ENCODE data around the gene ZNF606. TPM values are rescaled to one million over a fixed set of nuclear protein-coding genes. Genes with fewer than 3 reads are reported as not detected.

The ZNF606 gene
- total and polyA plus RNA-seq, 2 experiments from 2014 or later, result 13.6 to 55.6 TPM

DNA sequence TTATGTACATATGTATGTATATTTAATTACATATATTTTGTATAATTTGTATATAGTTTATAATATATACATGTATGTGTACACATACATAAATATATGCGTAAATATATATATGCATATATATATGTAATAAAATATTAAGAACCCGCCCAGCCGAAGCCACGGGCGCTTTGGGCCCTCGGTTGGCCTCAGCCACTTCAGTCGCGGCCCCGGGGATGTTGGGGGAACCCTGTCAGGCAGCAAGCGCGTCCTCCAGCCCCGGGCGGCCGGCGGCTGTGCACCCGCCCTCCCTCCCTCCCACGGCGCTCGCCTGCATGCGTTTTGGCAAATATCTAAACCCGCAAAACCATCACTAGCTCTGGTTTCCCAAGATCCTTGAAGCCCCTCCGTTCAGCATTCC lies 7.9 kb upstream of the ZNF606 start:
- Histone ChIP-seq H4K20me1 (replicated peaks; ENCODE audit: insufficient read depth) (no peaks in the 10 kb centered on the region; the same call in 1 of the 2 replicates), H3K27me3 (ENCODE audit: insufficient read depth) (no peaks in the 10 kb centered on the region), H3K4me3 (no peak overlapping the region), H3K4me2 (no peak overlapping the region), H3K79me2 (replicated peaks; ENCODE audit: insufficient read depth) (peaks cover 6% of the 10 kb centered on the region; the same call in 1 of the 2 replicates), H2AFZ (no peak overlapping the region), H3K9me2 (ENCODE audit: insufficient read depth) (peaks cover 3% of the 10 kb centered on the region; the same call in 1 of the 2 replicates), H3K27ac (ENCODE audit: low read depth) (no peak overlapping the region), H3K36me3 (ENCODE audit: insufficient read depth) (peaks cover 8% of the 10 kb centered on the region), H3K4me1 (ENCODE audit: insufficient read depth) (no peaks in the 10 kb centered on the region), H3F3A (replicated peaks; ENCODE audit: low read depth) (peaks cover 12% of the 10 kb centered on the region; the same call in 1 of the 2 replicates)
- Mint-ChIP-seq H3K9me3 (peaks cover 85% of the 10 kb centered on the region), H3K27me3 (ENCODE audit: insufficient read depth, low read depth, poor library complexity) (peaks cover 15% of the 10 kb centered on the region), H3K36me3 (ENCODE audit: low read depth) (peaks cover 73% of the 10 kb centered on the region), H3K4me1 (no peaks in the 10 kb centered on the region; the same call in 2 of the 3 replicates), H3K4me3 (no peak overlapping the region), H3K27ac (no peak overlapping the region)
- ATAC-seq, result no peak
- DNase-seq (ENCODE audit: low spot score), result no peak
- TF ChIP-seq NANOG (IDR thresholded peaks at IDR 0.05; ENCODE audit: borderline replicate concordance), result no peak
- TF ChIP-seq, protein P1, sequence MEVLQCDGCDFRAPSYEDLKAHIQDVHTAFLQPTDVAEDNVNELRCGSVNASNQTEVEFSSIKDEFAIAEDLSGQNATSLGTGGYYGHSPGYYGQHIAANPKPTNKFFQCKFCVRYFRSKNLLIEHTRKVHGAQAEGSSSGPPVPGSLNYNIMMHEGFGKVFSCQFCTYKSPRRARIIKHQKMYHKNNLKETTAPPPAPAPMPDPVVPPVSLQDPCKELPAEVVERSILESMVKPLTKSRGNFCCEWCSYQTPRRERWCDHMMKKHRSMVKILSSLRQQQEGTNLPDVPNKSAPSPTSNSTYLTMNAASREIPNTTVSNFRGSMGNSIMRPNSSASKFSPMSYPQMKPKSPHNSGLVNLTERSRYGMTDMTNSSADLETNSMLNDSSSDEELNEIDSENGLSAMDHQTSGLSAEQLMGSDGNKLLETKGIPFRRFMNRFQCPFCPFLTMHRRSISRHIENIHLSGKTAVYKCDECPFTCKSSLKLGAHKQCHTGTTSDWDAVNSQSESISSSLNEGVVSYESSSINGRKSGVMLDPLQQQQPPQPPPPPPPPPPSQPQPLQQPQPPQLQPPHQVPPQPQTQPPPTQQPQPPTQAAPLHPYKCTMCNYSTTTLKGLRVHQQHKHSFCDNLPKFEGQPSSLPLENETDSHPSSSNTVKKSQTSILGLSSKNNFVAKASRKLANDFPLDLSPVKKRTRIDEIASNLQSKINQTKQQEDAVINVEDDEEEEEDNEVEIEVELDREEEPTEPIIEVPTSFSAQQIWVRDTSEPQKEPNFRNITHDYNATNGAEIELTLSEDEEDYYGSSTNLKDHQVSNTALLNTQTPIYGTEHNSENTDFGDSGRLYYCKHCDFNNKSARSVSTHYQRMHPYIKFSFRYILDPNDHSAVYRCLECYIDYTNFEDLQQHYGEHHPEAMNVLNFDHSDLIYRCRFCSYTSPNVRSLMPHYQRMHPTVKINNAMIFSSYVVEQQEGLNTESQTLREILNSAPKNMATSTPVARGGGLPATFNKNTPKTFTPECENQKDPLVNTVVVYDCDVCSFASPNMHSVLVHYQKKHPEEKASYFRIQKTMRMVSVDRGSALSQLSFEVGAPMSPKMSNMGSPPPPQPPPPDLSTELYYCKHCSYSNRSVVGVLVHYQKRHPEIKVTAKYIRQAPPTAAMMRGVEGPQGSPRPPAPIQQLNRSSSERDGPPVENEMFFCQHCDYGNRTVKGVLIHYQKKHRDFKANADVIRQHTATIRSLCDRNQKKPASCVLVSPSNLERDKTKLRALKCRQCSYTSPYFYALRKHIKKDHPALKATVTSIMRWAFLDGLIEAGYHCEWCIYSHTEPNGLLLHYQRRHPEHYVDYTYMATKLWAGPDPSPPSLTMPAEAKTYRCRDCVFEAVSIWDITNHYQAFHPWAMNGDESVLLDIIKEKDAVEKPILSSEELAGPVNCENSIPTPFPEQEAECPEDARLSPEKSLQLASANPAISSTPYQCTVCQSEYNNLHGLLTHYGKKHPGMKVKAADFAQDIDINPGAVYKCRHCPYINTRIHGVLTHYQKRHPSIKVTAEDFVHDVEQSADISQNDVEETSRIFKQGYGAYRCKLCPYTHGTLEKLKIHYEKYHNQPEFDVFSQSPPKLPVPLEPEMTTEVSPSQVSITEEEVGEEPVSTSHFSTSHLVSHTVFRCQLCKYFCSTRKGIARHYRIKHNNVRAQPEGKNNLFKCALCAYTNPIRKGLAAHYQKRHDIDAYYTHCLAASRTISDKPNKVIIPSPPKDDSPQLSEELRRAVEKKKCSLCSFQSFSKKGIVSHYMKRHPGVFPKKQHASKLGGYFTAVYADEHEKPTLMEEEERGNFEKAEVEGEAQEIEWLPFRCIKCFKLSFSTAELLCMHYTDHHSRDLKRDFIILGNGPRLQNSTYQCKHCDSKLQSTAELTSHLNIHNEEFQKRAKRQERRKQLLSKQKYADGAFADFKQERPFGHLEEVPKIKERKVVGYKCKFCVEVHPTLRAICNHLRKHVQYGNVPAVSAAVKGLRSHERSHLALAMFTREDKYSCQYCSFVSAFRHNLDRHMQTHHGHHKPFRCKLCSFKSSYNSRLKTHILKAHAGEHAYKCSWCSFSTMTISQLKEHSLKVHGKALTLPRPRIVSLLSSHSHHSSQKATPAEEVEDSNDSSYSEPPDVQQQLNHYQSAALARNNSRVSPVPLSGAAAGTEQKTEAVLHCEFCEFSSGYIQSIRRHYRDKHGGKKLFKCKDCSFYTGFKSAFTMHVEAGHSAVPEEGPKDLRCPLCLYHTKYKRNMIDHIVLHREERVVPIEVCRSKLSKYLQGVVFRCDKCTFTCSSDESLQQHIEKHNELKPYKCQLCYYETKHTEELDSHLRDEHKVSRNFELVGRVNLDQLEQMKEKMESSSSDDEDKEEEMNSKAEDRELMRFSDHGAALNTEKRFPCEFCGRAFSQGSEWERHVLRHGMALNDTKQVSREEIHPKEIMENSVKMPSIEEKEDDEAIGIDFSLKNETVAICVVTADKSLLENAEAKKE (CRISPR knock-in tag; IDR thresholded peaks at IDR 0.05), result no peak
- no peak for TF ChIP-seq ZNF331 (CRISPR knock-in tag; IDR thresholded peaks at IDR 0.05; ENCODE audit: low read depth)
- no peak for TF ChIP-seq ZNF114 (CRISPR knock-in tag; IDR thresholded peaks at IDR 0.05)
- TF ChIP-seq CREB1 (CRISPR knock-in tag; IDR thresholded peaks at IDR 0.05; ENCODE audit: low read depth), result no peak
- TF ChIP-seq, protein P2, sequence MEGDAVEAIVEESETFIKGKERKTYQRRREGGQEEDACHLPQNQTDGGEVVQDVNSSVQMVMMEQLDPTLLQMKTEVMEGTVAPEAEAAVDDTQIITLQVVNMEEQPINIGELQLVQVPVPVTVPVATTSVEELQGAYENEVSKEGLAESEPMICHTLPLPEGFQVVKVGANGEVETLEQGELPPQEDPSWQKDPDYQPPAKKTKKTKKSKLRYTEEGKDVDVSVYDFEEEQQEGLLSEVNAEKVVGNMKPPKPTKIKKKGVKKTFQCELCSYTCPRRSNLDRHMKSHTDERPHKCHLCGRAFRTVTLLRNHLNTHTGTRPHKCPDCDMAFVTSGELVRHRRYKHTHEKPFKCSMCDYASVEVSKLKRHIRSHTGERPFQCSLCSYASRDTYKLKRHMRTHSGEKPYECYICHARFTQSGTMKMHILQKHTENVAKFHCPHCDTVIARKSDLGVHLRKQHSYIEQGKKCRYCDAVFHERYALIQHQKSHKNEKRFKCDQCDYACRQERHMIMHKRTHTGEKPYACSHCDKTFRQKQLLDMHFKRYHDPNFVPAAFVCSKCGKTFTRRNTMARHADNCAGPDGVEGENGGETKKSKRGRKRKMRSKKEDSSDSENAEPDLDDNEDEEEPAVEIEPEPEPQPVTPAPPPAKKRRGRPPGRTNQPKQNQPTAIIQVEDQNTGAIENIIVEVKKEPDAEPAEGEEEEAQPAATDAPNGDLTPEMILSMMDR (conservative IDR thresholded peaks at IDR 0.05; ENCODE audit: low read depth in 2 of 2), result no peak
- TF ChIP-seq STAT1 (IDR thresholded peaks at IDR 0.05; ENCODE audit: unreplicated experiment), result no peak
- no peak for TF ChIP-seq POLR2AphosphoS5 (IDR thresholded peaks at IDR 0.05; ENCODE audit: low read depth)
- no peak for TF ChIP-seq ETS1 (IDR thresholded peaks at IDR 0.05)

Measured in GM23338 (cell line).